Right lobe of liver (tissue), 6 donors: ENCODE measurements around the gene CDX2. TPM values are rescaled to one million over a fixed set of nuclear protein-coding genes. Genes with fewer than 3 reads are reported as not detected.

Experiments
- ATAC-seq, 4 donors: fragments of 200-7000 bp; cut with Tn5 transposase; one replicate each; pipeline ENCODE4 v1.9.1; 2020; ENCODE audit warnings: mild to moderate bottlenecking in 4 of 4, moderate library complexity in 4 of 4
- DNase-seq, 3 donors: peaks; one replicate each; pipeline ENCODE4 v3.0.0-alpha.2; 2020
- H3K27ac ChIP-seq, 3 donors: fragments of 200-600 bp; one replicate each; pipeline ENCODE4 v1.8.0; 2022
- H3K27me3 ChIP-seq, 2 donors: fragments of 200-600 bp; one replicate each; pipeline ENCODE4 v1.8.0; 2022
- H3K36me3 ChIP-seq, 4 donors: fragments of 200-600 bp; sonication (generic) in 1 of 4; one replicate each; pipeline versions ENCODE4 v1.5.1 to v1.8.0; 2017 to 2022; ENCODE audit warnings: control low read depth in 1 of 4
- H3K4me1 ChIP-seq, 4 donors: fragments of 200-600 bp; sonication (generic) in 1 of 4; one replicate each; pipeline versions ENCODE4 v1.5.1 to v1.8.0; 2017 to 2022; ENCODE audit warnings: control low read depth in 1 of 4
- H3K4me3 ChIP-seq, 3 donors: fragments of 200-600 bp; one replicate each; pipeline ENCODE4 v1.8.0; 2022
- H3K9me3 ChIP-seq, 4 donors: fragments of 200-600 bp; sonication (generic) in 1 of 4; one replicate each; pipeline versions ENCODE4 v1.5.1 to v1.8.0; 2017 to 2022; ENCODE audit warnings: control low read depth in 1 of 4
- CTCF ChIP-seq, 4 donors: fragments of 200-600 bp in 3 of 4; fragments of 450-650 bp in 1 of 4; IDR thresholded peaks; one replicate each; pipeline versions ENCODE4 v1.5.1 to v1.8.0; 2016 to 2022; ENCODE audit warnings: antibody characterized with exemption in 4 of 4, mild to moderate bottlenecking in 2 of 4
- POLR2A ChIP-seq: fragments of 450-650 bp; IDR thresholded peaks from one replicate; pipeline ENCODE4 v1.6.1; 2017; ENCODE audit warnings: antibody characterized with exemption, mild to moderate bottlenecking
- WGBS: methylation state at CpG from one replicate; pipeline ENCODE4 v1.1.6; 2018; ENCODE audit warnings: low coverage, low lambda C conversion rate; ENCODE audit not compliant: insufficient coverage; ENCODE audit errors: missing lambda C conversion rate; 5-methylcytosine and 5-hydroxymethylcytosine counted together
- intact Hi-C, 2 donors: fragments of 100-400 bp; cut with DNase I; formaldehyde crosslinking; loops; one replicate each; pipeline versions ENCODE4 v1.11.2 to v1.14.1; 2022
- total RNA-seq, 6 experiments: library from RNA; depleted of rRNA in 2 of 6; stranded (reverse); fragments of >200 nt in 2 of 6; fragmentation: NEBNext Ultra II Directional in 3 of 6; extraction: Animal tissue kit (Norgen Biotek cat#: 25700) in 3 of 6; gene quantifications; one replicate each; pipeline versions ENCODE4 v1.1.0 to v1.2.4, GENCODE V29; 2016 to 2023
- donor health status: DM: no; HTN: yes; CAD: no.
- donor health status: DM: no; HTN: no; CAD: no.
- donor health status: DM: no; HTN: no; CAD: no.
- donor health status: DM: no; HTN: yes; CAD: no.
- donor health status: DM: no; HTN: yes; CAD: no.

CDX2 gene
- total RNA-seq, 6 experiments from 2014 or later, result not detected

GRCh38 chr13:27973291-27973690 lies 4.2 kb upstream of the CDX2 start:
- intact Hi-C loops, result no loop called here
- H3K9me3 ChIP-seq, result no peaks in the 10 kb centered on the region
- WGBS, result 20% methylated on average over 4 of the region's 5 CpGs
- H3K27me3 ChIP-seq, result peaks cover 13 to 36% of the 10 kb centered on the region in 2 donors
- ATAC-seq, result no peak
- no peaks in the 10 kb centered on the region for H3K36me3 ChIP-seq
- peaks cover 0 to 15% (median 0%) of the 10 kb centered on the region in 4 donors for H3K4me1 ChIP-seq
- no peak overlapping the region for H3K4me3 ChIP-seq
- no peak for DNase-seq
- no peak overlapping the region for H3K27ac ChIP-seq
- no peak for TF ChIP-seq POLR2A

GRCh38 chr13:27972478-27972820 lies 3.3 kb upstream of the CDX2 start:
- DNase-seq (no peak), ATAC-seq (no peak)
- Histone ChIP-seq H3K36me3 (no peaks in the 10 kb centered on the region), H3K27me3 (peaks cover 16 to 36% of the 10 kb centered on the region in 2 donors), H3K9me3 (no peaks in the 10 kb centered on the region), H3K27ac (no peak overlapping the region), H3K4me3 (no peak overlapping the region), H3K4me1 (peaks cover 0 to 15% (median 0%) of the 10 kb centered on the region in 4 donors)
- 75% methylated on average over 1 of the region's 2 CpGs for whole genome bisulfite sequencing
- TF ChIP-seq CTCF (IDR thresholded peaks at IDR 0.05) (no peak), POLR2A (no peak)
- intact Hi-C loops, result no loop called here

DNA sequence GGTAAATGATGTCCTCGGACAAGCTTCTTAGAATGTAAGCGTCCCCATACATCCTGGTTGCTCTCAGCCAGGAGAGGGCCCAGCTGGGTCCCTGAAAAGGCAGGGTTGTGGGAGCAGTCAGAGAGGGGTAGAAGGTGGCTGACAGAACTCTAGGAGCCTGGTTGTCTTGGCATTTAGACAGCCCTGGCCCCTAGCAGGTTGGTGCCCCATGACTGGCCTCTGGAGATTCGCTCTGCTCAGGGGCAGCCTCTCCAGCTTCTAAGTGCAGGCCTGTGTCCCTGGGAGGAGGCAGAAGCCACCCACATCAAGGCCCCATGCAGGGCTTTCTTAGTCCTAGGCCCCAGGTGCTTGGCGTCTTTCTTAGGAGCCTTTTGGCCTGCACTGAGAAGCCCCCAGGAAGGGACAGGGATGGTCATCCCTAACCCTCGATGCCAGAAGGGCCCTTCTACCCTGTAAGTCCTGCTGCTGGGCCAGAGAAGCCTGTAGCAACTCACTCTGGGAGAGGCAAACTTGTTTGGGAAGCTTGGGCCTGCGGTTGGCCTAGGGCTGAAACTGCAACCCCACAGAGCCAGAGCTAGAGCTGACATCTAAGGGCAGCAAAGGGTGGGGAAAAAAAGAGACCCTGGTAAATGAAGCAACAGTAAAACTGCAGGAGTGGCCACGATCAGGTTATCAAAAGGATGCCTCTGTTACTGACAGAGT lies 2.8 kb upstream of the CDX2 start:
- intact Hi-C loops, result no loop called here
- ATAC-seq (no peak), DNase-seq (no peak)
- Histone ChIP-seq H3K36me3 (no peaks in the 10 kb centered on the region), H3K27ac (no peak overlapping the region), H3K4me3 (no peak overlapping the region), H3K9me3 (no peaks in the 10 kb centered on the region), H3K4me1 (peaks cover 0 to 15% (median 0%) of the 10 kb centered on the region in 4 donors), H3K27me3 (peaks cover 13 to 32% of the 10 kb centered on the region in 2 donors)
- TF ChIP-seq CTCF (IDR thresholded peaks at IDR 0.05), result no peak
- WGBS, result 53% methylated on average over 3 of the region's 7 CpGs

DNA sequence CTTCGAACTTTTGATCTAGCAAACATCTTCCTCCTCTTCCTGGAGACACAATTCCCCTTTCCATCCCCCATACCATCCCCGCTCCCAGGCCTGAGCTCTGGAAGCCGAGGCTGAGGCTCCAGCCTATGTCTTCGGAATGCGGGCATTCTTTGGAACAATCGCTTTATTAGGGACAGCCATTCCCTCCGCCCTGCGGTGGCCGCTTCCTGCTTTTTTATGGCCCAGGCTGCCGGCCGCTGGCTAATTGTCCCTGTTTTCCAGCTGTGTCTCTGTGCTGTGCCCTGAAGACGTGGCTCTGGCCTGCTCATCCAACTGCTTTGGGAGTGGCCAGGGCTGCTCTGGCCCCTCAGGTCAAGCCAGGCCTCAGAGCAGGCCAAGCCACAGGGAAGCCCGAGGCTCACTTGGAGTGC lies 2.1 kb upstream of the CDX2 start:
- Histone ChIP-seq H3K36me3 (no peaks in the 10 kb centered on the region), H3K4me3 (no peak overlapping the region), H3K4me1 (peaks cover 0 to 15% (median 0%) of the 10 kb centered on the region in 4 donors), H3K27me3 (peaks cover 13 to 26% of the 10 kb centered on the region in 2 donors), H3K9me3 (no peaks in the 10 kb centered on the region), H3K27ac (no peak overlapping the region)
- intact Hi-C loops, result no loop called here
- ATAC-seq (no peak), DNase-seq (no peak)
- 56% methylated on average over 11 of the region's 13 CpGs for WGBS
- TF ChIP-seq POLR2A, result no peak
- TF ChIP-seq CTCF (IDR thresholded peaks at IDR 0.05), result no peak

GRCh38 chr13:27970382-27971235 lies 1.5 kb upstream of the CDX2 start:
- 18% methylated on average over 21 of the region's 53 CpGs for WGBS
- DNase-seq (no peak), ATAC-seq (no peak)
- no peaks in the 10 kb centered on the region for H3K36me3 ChIP-seq
- no peak overlapping the region for H3K4me3 ChIP-seq
- intact Hi-C loops, result no loop called here
- H3K4me1 ChIP-seq, result peaks cover 0 to 12% (median 0%) of the 10 kb centered on the region in 4 donors
- peaks cover 8 to 22% of the 10 kb centered on the region in 2 donors for H3K27me3 ChIP-seq
- H3K9me3 ChIP-seq, result no peaks in the 10 kb centered on the region
- no peak overlapping the region for H3K27ac ChIP-seq
- TF ChIP-seq CTCF (IDR thresholded peaks at IDR 0.05) (no peak), POLR2A (no peak)
